ENCODE data around the gene ADCY7. TPM values are rescaled to one million over a fixed set of nuclear protein-coding genes. Genes with fewer than 3 reads are reported as not detected.

Gene ADCY7
- total RNA-seq, 6 experiments from 2014 or later = 32.7 to 48.1 (median 41.9) TPM

- no peak overlapping the region for H3K4me3 Mint-ChIP-seq
- H3K9me3 Mint-ChIP-seq = no peaks in the 10 kb centered on the region
- peaks cover 15% of the 10 kb centered on the region for H3K4me1 Mint-ChIP-seq (ENCODE audit: low read depth)
- TF ChIP-seq CTCF (IDR thresholded peaks at IDR 0.05) = no peak
- H3K36me3 Mint-ChIP-seq (ENCODE audit: low read depth) = no peaks in the 10 kb centered on the region
- H3K27ac Mint-ChIP-seq = peak overlapping the region; percentile 72
- H3K27me3 Mint-ChIP-seq (ENCODE audit: insufficient read depth) = no peaks in the 10 kb centered on the region
- DNase-seq = no peak
These were observed 34.7 kb downstream of the ADCY7 start for GRCh38 chr16:50300942-50301625.

- DNase-seq = peak; percentile 55
- no peaks in the 10 kb centered on the region for H3K27me3 Mint-ChIP-seq (ENCODE audit: insufficient read depth)
- no peaks in the 10 kb centered on the region for H3K9me3 Mint-ChIP-seq
- peaks cover 21% of the 10 kb centered on the region for H3K4me1 Mint-ChIP-seq (ENCODE audit: low read depth)
- peak overlapping the region; percentile 72 for H3K27ac Mint-ChIP-seq
- H3K36me3 Mint-ChIP-seq (ENCODE audit: low read depth) = no peaks in the 10 kb centered on the region
- no peak for TF ChIP-seq CTCF (IDR thresholded peaks at IDR 0.05)
- no peak overlapping the region for H3K4me3 Mint-ChIP-seq
These were observed 35.5 kb downstream of the ADCY7 start for GRCh38 chr16:50301626-50302471.

- Mint-ChIP-seq H3K4me1 (ENCODE audit: low read depth) (peaks cover 28% of the 10 kb centered on the region), H3K4me3 (no peak overlapping the region), H3K27me3 (ENCODE audit: insufficient read depth) (no peaks in the 10 kb centered on the region; the same call in 1 of the 2 replicates), H3K27ac (no peak overlapping the region), H3K9me3 (no peaks in the 10 kb centered on the region), H3K36me3 (ENCODE audit: low read depth) (no peaks in the 10 kb centered on the region)
- no peak for DNase-seq
- no peak for TF ChIP-seq CTCF (IDR thresholded peaks at IDR 0.05)
These were observed 36.2 kb downstream of the ADCY7 start for GRCh38 chr16:50302472-50303005.

- TF ChIP-seq CTCF (IDR thresholded peaks at IDR 0.05) = no peak
- no peak overlapping the region for H3K4me3 Mint-ChIP-seq
- H3K4me1 Mint-ChIP-seq (ENCODE audit: low read depth) = peaks cover 30% of the 10 kb centered on the region
- no peaks in the 10 kb centered on the region; the same call in 1 of the 2 replicates for H3K27me3 Mint-ChIP-seq (ENCODE audit: insufficient read depth)
- H3K27ac Mint-ChIP-seq = no peak overlapping the region
- no peaks in the 10 kb centered on the region for H3K36me3 Mint-ChIP-seq (ENCODE audit: low read depth)
- no peak for DNase-seq
- no peaks in the 10 kb centered on the region for H3K9me3 Mint-ChIP-seq
These were observed 36.8 kb downstream of the ADCY7 start for GRCh38 chr16:50303041-50303604.

GRCh38 chr16:50303605-50304466, 37.5 kb downstream of the ADCY7 start:
- DNase-seq = no peak
- H3K9me3 Mint-ChIP-seq = no peaks in the 10 kb centered on the region
- TF ChIP-seq CTCF (IDR thresholded peaks at IDR 0.05) = no peak
- H3K36me3 Mint-ChIP-seq (ENCODE audit: low read depth) = no peaks in the 10 kb centered on the region
- no peak overlapping the region for H3K27ac Mint-ChIP-seq
- no peaks in the 10 kb centered on the region; the same call in 1 of the 2 replicates for H3K27me3 Mint-ChIP-seq (ENCODE audit: insufficient read depth)
- peaks cover 30% of the 10 kb centered on the region for H3K4me1 Mint-ChIP-seq (ENCODE audit: low read depth)
- no peak overlapping the region for H3K4me3 Mint-ChIP-seq

Data from HFFc6 (cell line).